HAP-1 (cell line): Measurements from ENCODE around the gene ARSD.

ENCODE experiments used
- DNase-seq, 2 experiments: peaks; one replicate each; pipeline ENCODE4 v3.0.0-alpha.2; 2016 to 2020; ENCODE audit warnings: low spot score in 2 of 2
- H3K27me3 ChIP-seq: fragments of 250-450 bp; sonication (Bioruptor Pico); 2 replicates; pipeline ENCODE4 v1.5.1; 2020; ENCODE audit warnings: low read depth, mild to moderate bottlenecking, moderate library complexity
- H3K36me3 ChIP-seq: fragments of 250-450 bp; sonication (Bioruptor Pico); replicated peaks from 2 replicates; pipeline ENCODE4 v1.5.1; 2020; ENCODE audit warnings: mild to moderate bottlenecking
- H3K4me1 ChIP-seq: fragments of 250-450 bp; sonication (Bioruptor Pico); 2 replicates; pipeline ENCODE4 v1.5.1; 2020; ENCODE audit warnings: mild to moderate bottlenecking
- H3K4me3 ChIP-seq: fragments of 250-450 bp; sonication (Bioruptor Pico); 2 replicates; pipeline ENCODE4 v1.5.1; 2020; ENCODE audit warnings: mild to moderate bottlenecking, moderate library complexity
- H3K9me3 ChIP-seq: fragments of 250-450 bp; sonication (Bioruptor Pico); 2 replicates; pipeline ENCODE4 v1.5.1; 2020; ENCODE audit warnings: mild to moderate bottlenecking, moderate library complexity
- in situ Hi-C: fragments of 300-500 bp; cut with MboI; formaldehyde crosslinking; loops from 3 replicates; pipeline ENCODE4 v1.14.3; 2020; ENCODE audit warnings: low sequenced_read_pairs, inconsistent platforms, mixed read lengths

ARSD gene

DNA sequence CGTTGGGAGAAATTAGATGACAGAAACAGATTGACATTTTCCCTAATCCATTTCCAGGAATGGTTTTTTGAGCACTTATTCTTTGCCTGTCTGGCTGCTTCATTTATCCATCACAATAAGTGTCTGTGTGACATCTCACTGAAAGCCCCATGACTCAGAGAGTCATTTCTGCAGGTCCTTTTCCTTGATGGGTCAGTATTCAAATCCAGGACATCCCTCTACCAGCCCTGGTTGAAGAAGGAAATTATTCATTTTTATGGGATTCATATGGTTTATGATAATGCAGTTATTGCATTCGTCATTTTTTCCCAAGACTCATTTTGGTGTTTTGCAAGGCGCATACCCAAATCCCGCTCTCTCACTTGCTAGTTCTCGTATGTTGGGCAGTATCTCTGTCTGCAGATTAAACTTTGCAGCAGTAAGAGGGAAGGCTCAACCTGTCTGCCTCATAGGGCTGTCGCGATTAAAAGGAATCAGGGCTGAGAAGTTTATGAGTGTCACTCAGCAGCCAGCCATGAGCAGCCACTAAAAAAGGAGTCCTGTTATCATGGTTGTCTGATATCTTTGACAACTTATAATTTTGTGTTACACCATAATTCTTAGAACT, 56.4 kb downstream of the ARSD start:
- Histone ChIP-seq H3K4me1 (no peaks in the 10 kb centered on the region), H3K9me3 (no peaks in the 10 kb centered on the region), H3K27me3 (no peaks in the 10 kb centered on the region), H3K36me3 (no peaks in the 10 kb centered on the region), H3K4me3 (no peak overlapping the region)
- DNase-seq, result no peak
- in situ Hi-C loops, result no loop called here

DNA sequence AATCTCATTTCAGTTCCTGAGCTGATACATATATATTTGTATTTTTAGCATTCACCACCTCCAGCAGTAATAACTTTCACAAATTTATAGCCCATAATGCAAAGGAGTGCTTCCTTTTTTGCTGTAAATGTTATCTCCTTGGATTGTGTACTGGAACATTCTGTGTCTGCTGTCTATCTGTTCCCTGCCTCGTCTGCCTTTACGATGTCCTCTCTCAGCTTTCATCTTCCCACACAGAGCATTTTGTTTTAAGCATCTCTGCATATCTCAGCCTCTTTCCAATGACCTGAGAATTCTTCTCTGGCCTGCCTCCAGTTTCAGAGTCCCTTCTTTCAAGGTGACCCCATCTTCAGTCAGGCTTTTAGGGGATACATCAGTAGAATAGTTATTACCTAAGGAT, 57.3 kb downstream of the ARSD start:
- Histone ChIP-seq H3K27me3 (no peaks in the 10 kb centered on the region), H3K9me3 (no peaks in the 10 kb centered on the region), H3K4me3 (no peak overlapping the region), H3K4me1 (no peaks in the 10 kb centered on the region), H3K36me3 (no peaks in the 10 kb centered on the region)
- DNase-seq, result no peak
- in situ Hi-C loops, result no loop called here

DNA sequence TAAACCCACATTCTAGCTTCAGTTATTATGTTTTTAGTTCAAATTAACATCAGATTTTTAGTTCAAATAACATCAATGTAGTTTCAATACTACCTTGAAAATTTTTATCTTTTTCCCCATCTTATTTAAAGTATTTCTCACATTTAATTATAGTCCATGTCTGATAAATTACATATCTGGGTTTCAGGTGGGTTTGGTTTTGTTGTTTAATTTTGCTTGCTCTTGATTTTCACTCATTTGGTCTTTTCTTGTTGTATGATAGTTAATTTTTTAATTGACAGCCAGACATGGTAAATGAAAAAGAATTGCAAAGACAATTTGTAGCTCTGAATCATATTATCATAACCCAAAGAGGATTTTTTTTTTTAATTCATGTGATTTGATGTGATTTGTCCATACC, 58.5 kb downstream of the ARSD start:
- in situ Hi-C loops, result no loop called here
- Histone ChIP-seq H3K4me3 (no peak overlapping the region), H3K9me3 (no peaks in the 10 kb centered on the region), H3K36me3 (no peaks in the 10 kb centered on the region), H3K27me3 (no peaks in the 10 kb centered on the region), H3K4me1 (no peaks in the 10 kb centered on the region)
- no peak for DNase-seq

DNA sequence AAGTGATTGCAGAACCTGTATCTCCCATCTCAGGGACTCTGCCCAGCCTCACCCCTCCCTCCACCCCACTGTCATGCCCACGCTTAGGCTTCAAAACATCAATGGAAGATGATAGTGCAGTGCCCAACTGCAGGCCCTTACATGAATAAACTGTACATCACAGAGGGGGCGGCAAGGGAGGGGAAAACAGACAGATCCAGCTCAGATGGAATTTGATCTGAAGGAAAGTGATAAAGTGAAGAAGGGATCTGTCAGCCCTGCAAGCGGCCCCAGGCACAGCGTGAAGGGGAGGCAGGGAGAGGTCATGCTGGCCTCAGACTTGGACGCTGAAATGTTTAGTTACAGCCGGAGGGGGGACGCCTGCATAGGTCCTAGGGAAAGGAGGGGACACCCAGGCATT, 61.9 kb downstream of the ARSD start:
- H3K4me3 ChIP-seq, result no peak overlapping the region
- in situ Hi-C loops, result no loop called here

DNA sequence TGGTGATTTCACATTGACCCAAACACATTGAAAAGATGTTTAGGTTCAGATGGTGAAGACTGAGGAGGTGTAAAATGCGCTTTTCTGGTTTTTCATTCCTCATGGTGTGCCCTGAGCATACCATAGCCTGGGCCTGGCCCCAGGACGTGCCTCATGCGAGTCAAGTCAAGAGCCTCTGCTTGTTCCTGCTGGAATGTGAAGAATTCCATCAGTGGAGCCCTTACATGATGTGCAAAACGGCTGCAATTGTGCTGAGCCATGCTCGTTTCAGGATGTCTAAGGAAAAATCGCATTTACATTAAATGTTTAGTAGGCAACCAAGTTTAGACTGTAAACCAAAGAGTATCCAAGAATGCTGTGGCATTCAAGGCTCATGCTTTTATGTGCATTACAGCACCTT, 65.5 kb downstream of the ARSD start:
- in situ Hi-C loops, result no loop called here

More for the DNA sequence above, 61.9 kb downstream of the ARSD start:
- Histone ChIP-seq H3K36me3 (peaks cover 3% of the 10 kb centered on the region), H3K4me1 (no peaks in the 10 kb centered on the region), H3K9me3 (no peaks in the 10 kb centered on the region), H3K27me3 (no peaks in the 10 kb centered on the region)
- no peak for DNase-seq

DNA sequence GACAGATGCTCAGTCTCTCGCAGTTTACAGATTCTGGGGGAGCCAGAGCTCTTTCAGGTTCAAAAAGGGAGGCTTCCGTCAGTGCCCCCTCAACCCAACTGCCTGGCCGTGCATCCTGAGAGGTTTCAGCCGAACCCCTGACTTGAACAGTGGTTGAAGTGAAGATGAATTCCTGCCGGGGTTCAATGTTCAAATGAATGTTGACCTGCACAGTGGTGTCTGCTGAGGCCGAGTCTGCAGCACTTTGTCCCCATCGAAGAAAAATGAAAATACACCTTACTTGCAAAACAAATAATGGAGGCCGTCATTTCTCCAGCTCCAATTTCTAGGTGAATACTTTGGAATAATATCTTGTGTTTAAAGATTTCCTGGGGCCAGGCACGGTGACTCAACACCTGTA, 66.7 kb downstream of the ARSD start:
- in situ Hi-C loops, result no loop called here
- Histone ChIP-seq H3K4me1 (no peaks in the 10 kb centered on the region), H3K9me3 (no peaks in the 10 kb centered on the region), H3K27me3 (no peaks in the 10 kb centered on the region), H3K36me3 (peaks cover 16% of the 10 kb centered on the region), H3K4me3 (no peak overlapping the region)
- DNase-seq, result no peak

More for the DNA sequence above, 65.5 kb downstream of the ARSD start:
- Histone ChIP-seq H3K27me3 (no peaks in the 10 kb centered on the region), H3K4me1 (no peaks in the 10 kb centered on the region), H3K4me3 (no peak overlapping the region), H3K36me3 (peaks cover 16% of the 10 kb centered on the region), H3K9me3 (no peaks in the 10 kb centered on the region)
- DNase-seq, result no peak

DNA sequence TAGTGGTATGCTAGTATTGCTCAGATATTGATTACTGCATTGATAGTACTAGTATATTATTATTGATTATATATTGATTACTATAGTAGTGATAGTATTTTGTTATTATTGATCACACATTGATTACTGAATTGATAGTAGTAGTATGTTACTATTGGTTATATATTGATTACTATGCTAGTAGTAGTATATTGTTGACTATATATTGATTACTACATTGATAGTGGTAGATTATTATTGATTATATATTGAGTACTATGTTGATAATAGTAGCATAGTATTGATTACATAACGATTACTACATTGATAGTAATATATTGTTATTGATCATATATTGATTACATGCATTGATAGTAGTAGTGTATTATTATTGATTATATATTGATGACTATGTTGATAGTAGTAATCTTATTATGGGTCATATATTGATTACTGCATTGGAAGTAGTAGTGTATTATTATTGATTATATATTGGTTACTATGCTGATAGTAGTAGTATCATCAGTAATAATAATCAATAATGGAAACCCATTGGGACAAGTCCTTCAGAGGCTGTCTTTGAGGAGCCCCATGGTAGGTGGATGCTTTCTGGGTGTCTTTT, 69.8 kb downstream of the ARSD start:
- H3K4me1 ChIP-seq, result no peaks in the 10 kb centered on the region
- H3K27me3 ChIP-seq, result no peaks in the 10 kb centered on the region
- no peak overlapping the region for H3K4me3 ChIP-seq
- no peaks in the 10 kb centered on the region for H3K9me3 ChIP-seq
- peaks cover 24% of the 10 kb centered on the region for H3K36me3 ChIP-seq
- no peak for DNase-seq
- in situ Hi-C loops, result no loop called here

DNA sequence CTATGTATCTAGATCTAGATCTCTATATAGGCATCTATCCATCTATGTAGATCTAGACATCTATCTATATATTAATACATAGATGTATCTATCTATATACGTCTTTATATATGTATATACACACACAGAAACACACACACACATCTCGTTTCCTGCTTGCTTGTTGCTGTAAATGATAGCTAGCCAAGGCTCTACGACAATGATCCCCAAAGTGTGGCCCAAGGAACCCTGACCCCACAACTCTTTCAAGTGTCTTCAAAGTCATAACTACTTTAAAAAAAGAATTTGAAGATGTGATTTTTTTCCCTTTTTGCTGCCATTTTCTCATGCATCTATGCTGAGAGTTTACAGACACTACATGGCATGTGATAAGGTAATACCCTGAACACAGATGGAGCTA, 71.6 kb downstream of the ARSD start:
- Histone ChIP-seq H3K27me3 (no peaks in the 10 kb centered on the region), H3K4me3 (no peak overlapping the region), H3K4me1 (no peaks in the 10 kb centered on the region), H3K9me3 (no peaks in the 10 kb centered on the region), H3K36me3 (peaks cover 24% of the 10 kb centered on the region)
- DNase-seq, result no peak
- in situ Hi-C loops, result no loop called here

DNA sequence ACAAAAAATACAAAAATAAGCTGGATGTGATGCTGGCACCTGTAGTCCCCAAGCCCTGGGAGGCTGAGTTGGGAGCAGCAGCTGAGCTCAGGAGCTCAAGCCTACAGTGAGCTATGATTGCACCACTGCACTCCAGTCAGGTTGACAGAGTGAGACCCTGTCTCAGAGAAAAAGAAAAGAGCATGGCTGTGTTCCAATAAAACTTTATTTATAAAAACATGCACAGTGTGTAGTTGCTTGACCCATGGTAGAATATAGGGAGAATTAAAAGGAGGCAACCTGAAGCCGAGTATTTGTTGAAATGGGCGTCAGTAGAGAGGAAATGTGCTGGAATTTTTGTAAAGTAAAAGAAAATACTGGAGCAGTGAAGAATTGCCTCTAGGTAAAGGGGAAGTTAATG, 73.4 kb downstream of the ARSD start:
- H3K4me3 ChIP-seq, result no peak overlapping the region
- H3K36me3 ChIP-seq, result peaks cover 7% of the 10 kb centered on the region
- in situ Hi-C loops, result no loop called here
- no peak for DNase-seq
- H3K9me3 ChIP-seq, result no peaks in the 10 kb centered on the region
- no peaks in the 10 kb centered on the region for H3K4me1 ChIP-seq
- H3K27me3 ChIP-seq, result no peaks in the 10 kb centered on the region

DNA sequence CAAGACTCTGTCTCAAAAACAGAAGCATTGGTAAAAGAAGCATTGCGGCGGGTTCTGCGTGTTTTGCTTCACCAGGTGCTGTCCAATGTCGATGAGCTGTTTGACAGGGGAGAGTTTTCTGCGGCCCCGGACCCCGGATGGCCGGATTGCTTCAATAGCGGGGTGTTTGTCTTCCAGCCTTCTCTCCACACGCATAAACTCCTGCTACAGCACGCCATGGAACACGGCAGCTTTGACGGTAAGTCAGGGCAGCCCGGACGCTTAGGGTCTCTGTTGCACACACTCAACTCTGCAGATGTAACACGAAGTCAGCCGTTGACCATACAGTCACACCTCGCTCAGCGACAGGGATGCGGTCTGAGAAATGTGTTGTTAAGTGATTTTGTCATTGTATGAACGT, 74.2 kb downstream of the ARSD start:
- Histone ChIP-seq H3K4me1 (no peaks in the 10 kb centered on the region), H3K27me3 (no peaks in the 10 kb centered on the region), H3K4me3 (no peak overlapping the region), H3K9me3 (no peaks in the 10 kb centered on the region), H3K36me3 (peaks cover 7% of the 10 kb centered on the region; the same call in 1 of the 2 replicates)
- in situ Hi-C loops, result no loop called here
- DNase-seq, result no peak
